K562 (cell line): Measurements from ENCODE around the gene RORB. TPM values are rescaled to one million over a fixed set of nuclear protein-coding genes. Genes with fewer than 3 reads are reported as not detected.

Experiments used
- ATAC-seq: fragments of 200-7000 bp; cut with Tn5 transposase; 3 replicates; pipeline ENCODE4 v1.9.1; 2020; ENCODE audit warnings: moderate library complexity
- BruUV-seq: library from RNA; stranded (reverse); fragments of 400-500 nt; replicated peaks from 2 replicates; lab custom pipeline; 2021; lab: Mats Ljungman, UMichigan
- CTCF ChIA-PET: fragments of 300-600 bp; formaldehyde crosslinking; extraction: SDS; loops from one replicate; lab custom pipeline; 2021; ENCODE audit warnings: low intra/inter-chr PET ratio; lab: Yijun Ruan, JAX
- POLR2A ChIA-PET: fragments of 300-600, 350-650 bp; sonication (Branson Sonifier 250); formaldehyde crosslinking; extraction: SDS; loops from one replicate; lab custom pipeline; 2021; ENCODE audit warnings: antibody characterized with exemption, inconsistent platforms; lab: Yijun Ruan, JAX
- DNase-seq, 4 experiments: peaks; one replicate each; pipeline versions ENCODE4 v3.0.0 to v3.0.0-alpha.2; 2011 to 2018; ENCODE audit warnings: low spot score in 3 of 4, mixed read lengths in 3 of 4; ENCODE audit errors: extremely low read depth in 1 of 4
- FAIRE-seq: peaks from 2 replicates; lab custom pipeline; 2011; peaks lifted over from hg19 to GRCh38; lab: Jason Lieb, UNC
- H2AFZ ChIP-seq: 2 replicates; pipeline ENCODE4 v1.6.0; 2011; ENCODE audit warnings: low read depth, low read length, control low read depth, inconsistent platforms
- H3K27ac ChIP-seq: fragments of 200-600 bp; 3 replicates; pipeline ENCODE4 v1.8.0; 2011; ENCODE audit warnings: low read depth, mild to moderate bottlenecking, control low read depth, inconsistent platforms, low read length, moderate library complexity, mixed read lengths; ENCODE audit errors: extremely low read depth
- H3K27me3 ChIP-seq, 2 experiments: fragments of 300-600 bp in 1 of 2; 2 replicates in 1 of 2; 3 replicates in 1 of 2; pipeline versions ENCODE4 v1.6.0 to v1.8.0; 2011; ENCODE audit warnings: inconsistent platforms in 2 of 2, low read length in 2 of 2, mild to moderate bottlenecking in 1 of 2, mixed read lengths in 1 of 2, moderate library complexity in 1 of 2; ENCODE audit not compliant: control insufficient read depth in 2 of 2, insufficient read depth in 2 of 2
- H3K36me3 ChIP-seq: fragments of 300-600 bp; 3 replicates; pipeline ENCODE4 v1.8.0; 2011; ENCODE audit warnings: mild to moderate bottlenecking, low read length, inconsistent platforms; ENCODE audit not compliant: control insufficient read depth, insufficient read depth
- H3K4me1 ChIP-seq, 2 experiments: fragments of 200-600 bp in 1 of 2; replicated peaks in 1 of 2; 2 replicates in 1 of 2; 3 replicates in 1 of 2; pipeline versions ENCODE4 v1.5.1 to v1.8.0; 2011; ENCODE audit warnings: inconsistent platforms in 2 of 2, low read length in 2 of 2, mild to moderate bottlenecking in 1 of 2, mixed read lengths in 1 of 2, moderate library complexity in 1 of 2; ENCODE audit not compliant: control insufficient read depth in 2 of 2, insufficient read depth in 2 of 2
- H3K4me2 ChIP-seq: 2 replicates; pipeline ENCODE4 v1.6.1; 2011; ENCODE audit warnings: low read length, control low read depth, inconsistent platforms, mixed read lengths; ENCODE audit not compliant: insufficient read depth
- H3K4me3 ChIP-seq: fragments of 200-600 bp; sonication (generic), shearing (Covaris generic); 2 replicates; pipeline ENCODE4 v1.5.1; 2016; ENCODE audit warnings: control low read depth, inconsistent platforms
- H3K79me2 ChIP-seq: fragments of 200-600 bp; 3 replicates; pipeline ENCODE4 v1.8.0; 2011; ENCODE audit warnings: low read length, inconsistent platforms; ENCODE audit not compliant: control insufficient read depth, insufficient read depth
- H3K9ac ChIP-seq, 2 experiments: 2 replicates each; pipeline versions ENCODE4 v1.6.0 to v1.6.1; 2011; ENCODE audit warnings: low read depth in 2 of 2, low read length in 2 of 2, control low read depth in 1 of 2, inconsistent platforms in 1 of 2, mild to moderate bottlenecking in 1 of 2, mixed read lengths in 1 of 2; ENCODE audit not compliant: insufficient read depth in 1 of 2
- H3K9me1 ChIP-seq: one replicate; pipeline ENCODE4 v1.6.0; 2011; ENCODE audit warnings: inconsistent platforms, mild to moderate bottlenecking, low read length, moderate library complexity; ENCODE audit not compliant: control insufficient read depth, insufficient read depth
- H3K9me3 ChIP-seq: replicated peaks from 2 replicates; pipeline ENCODE4 v1.5.1; 2011; ENCODE audit warnings: low read depth, low read length, inconsistent platforms; ENCODE audit not compliant: control insufficient read depth, insufficient read depth
- H4K20me1 ChIP-seq: replicated peaks from 2 replicates; pipeline ENCODE4 v1.6.1; 2011; ENCODE audit warnings: low read length, inconsistent platforms, mixed read lengths; ENCODE audit not compliant: control insufficient read depth, insufficient read depth
- CBX3 ChIP-seq, 2 experiments: IDR thresholded peaks; 1 replicate in 1 of 2; 2 replicates in 1 of 2; pipeline ENCODE4 v1.6.1; 2012; ENCODE audit warnings: inconsistent platforms in 2 of 2, low read length in 2 of 2, borderline replicate concordance in 1 of 2, control low read depth in 1 of 2
- FOXO4 ChIP-seq: fragments of 450-650 bp; formaldehyde crosslinking; IDR thresholded peaks from 2 replicates; pipeline ENCODE4 v1.4.0; 2020; ENCODE audit warnings: mild to moderate bottlenecking, moderate library complexity
- GATAD2B ChIP-seq: fragments of 450-650 bp; IDR thresholded peaks from 2 replicates; pipeline ENCODE4 v1.6.1; 2017; ENCODE audit warnings: mild to moderate bottlenecking, borderline replicate concordance
- HINFP ChIP-seq: fragments of 450-650 bp; conservative IDR thresholded peaks from 2 replicates; pipeline ENCODE4 v1.6.1; 2016; ENCODE audit warnings: missing genetic modification characterization, low read depth, mild to moderate bottlenecking, control low read depth, missing compliant biosample characterization
- L3MBTL2 ChIP-seq: fragments of 450-650 bp; IDR thresholded peaks from 2 replicates; pipeline ENCODE4 v1.6.1; 2016; ENCODE audit warnings: mild to moderate bottlenecking, moderate library complexity
- POLR2B ChIP-seq: fragments of 450-650 bp; IDR thresholded peaks from 2 replicates; pipeline ENCODE4 v1.6.1; 2018; ENCODE audit warnings: low read depth; ENCODE audit not compliant: partially characterized antibody
- RNF2 ChIP-seq: sonication (generic); IDR thresholded peaks from 2 replicates; pipeline ENCODE4 v1.6.1; 2016
- TAF15 ChIP-seq: fragments of 200-400 bp; formaldehyde crosslinking; IDR thresholded peaks from 2 replicates; pipeline ENCODE4 v1.6.1; 2017; ENCODE audit warnings: mild to moderate bottlenecking, low read depth, low read length, moderate library complexity
- ZNF282 ChIP-seq: sonication (generic); formaldehyde crosslinking; IDR thresholded peaks from 2 replicates; pipeline ENCODE4 v1.8.1; 2023; ENCODE audit warnings: missing genetic modification reagents
- ZNF384 ChIP-seq: IDR thresholded peaks from 2 replicates; pipeline ENCODE4 v1.6.1; 2012; ENCODE audit warnings: low read depth, low read length, improper control_type of control experiment
- WGBS: fragments of 100-300 bp; shearing (Covaris generic); methylation state at CpG from one replicate; pipeline ENCODE4 v1.1.6; 2016; ENCODE audit warnings: low coverage, mixed read lengths; ENCODE audit not compliant: insufficient coverage; ENCODE audit errors: missing lambda C conversion rate; 5-methylcytosine and 5-hydroxymethylcytosine counted together
- in situ Hi-C: fragments of 300-500 bp; cut with MboI; formaldehyde crosslinking; loops from 4 replicates; pipeline ENCODE4 v1.15.0; 2018; ENCODE audit warnings: inconsistent platforms, mixed read lengths
- intact Hi-C: fragments of 100-400 bp; cut with micrococcal nuclease; formaldehyde crosslinking; loops from 2 replicates; pipeline ENCODE4 v1.14.2; 2022
- polyA plus RNA-seq, 8 experiments: library from polyadenylated mRNA; depleted of rRNA in 4 of 8; stranded (reverse) in 5 of 8; unstranded in 3 of 8; fragments of >200 nt; fragmentation: Nextera tagmentation in 2 of 8; fragmentation: Illumina TruSeq in 1 of 8; extraction: Ambion mirVana in 2 of 8; extraction: Trizol in 1 of 8; gene quantifications; 2 replicates each; pipeline versions ENCODE4 v1.2.1 to v1.2.3, GENCODE V29; 2011 to 2014; ENCODE audit warnings: inconsistent platforms in 1 of 8, missing spikeins in 1 of 8
- total RNA-seq, 7 experiments: library from RNA; depleted of rRNA in 6 of 7; stranded (reverse); fragments of >200 nt in 6 of 7; fragmentation: Illumina TruSeq in 2 of 7; extraction: Trizol in 2 of 7; gene quantifications; 2 replicates each; pipeline versions ENCODE4 v1.2.1 to v1.2.3, GENCODE V29; 2011 to 2021; ENCODE audit warnings: low replicate concordance in 1 of 7
- TF ChIP-seq, protein P1 (sequence below): sonication (generic); formaldehyde crosslinking; IDR thresholded peaks from 2 replicates; pipeline ENCODE4 v1.8.0; 2022; ENCODE audit warnings: mild to moderate bottlenecking, missing genetic modification reagents, borderline replicate concordance
- TF ChIP-seq, protein P2 (sequence below), 2 experiments: fragments of 450-650 bp; conservative IDR thresholded peaks; 2 replicates each; pipeline ENCODE4 v1.6.1; 2017; ENCODE audit warnings: mild to moderate bottlenecking in 2 of 2, moderate library complexity in 2 of 2
- TF ChIP-seq, protein P3 (sequence below): fragments of 150-350 bp; IDR thresholded peaks from 2 replicates; pipeline ENCODE4 v1.6.1; 2014; ENCODE audit warnings: low read depth, mild to moderate bottlenecking, low read length, borderline replicate concordance

RORB gene
- total and polyA plus RNA-seq, 9 of the 15 experiments (the other 6 are each of a cell fraction or from before 2014, with no cell fraction given) = not detected

DNA sequence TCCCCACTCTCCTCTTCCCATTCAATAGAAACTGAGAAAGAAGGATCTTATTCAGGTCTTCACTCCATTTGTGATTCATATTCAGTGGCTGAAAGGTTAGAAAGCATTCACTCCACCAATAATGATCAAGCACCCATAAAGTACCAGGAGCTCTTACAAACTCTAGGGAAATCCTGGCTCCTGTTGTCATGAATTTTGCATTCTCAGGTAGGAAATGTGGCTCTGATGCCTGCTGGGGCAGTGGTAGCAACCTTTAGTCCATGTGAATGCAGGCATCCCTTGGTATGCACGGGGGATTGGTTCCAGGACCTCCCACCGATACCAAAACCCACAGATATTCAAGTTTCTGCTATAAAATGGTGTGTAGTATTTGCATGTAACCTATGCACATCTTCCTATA, 3.6 kb upstream of the RORB start:
- POLR2A ChIA-PET = no interaction called here
- Histone ChIP-seq H2AFZ (no peak overlapping the region), H3K9me3 (no peaks in the 10 kb centered on the region), H3K36me3 (no peaks in the 10 kb centered on the region), H3K4me2 (no peak overlapping the region), H3K79me2 (no peaks in the 10 kb centered on the region), H3K9me1 (no peaks in the 10 kb centered on the region), H3K27ac (no peak overlapping the region), H3K27me3 (peaks cover 0 to 13% of the 10 kb centered on the region in 2 experiments; a peak in 2 of 5 replicates), H3K9ac (no peak overlapping the region), H3K4me1 (peaks cover 0 to 12% of the 10 kb centered on the region in 2 experiments; a peak in 2 of 5 replicates), H4K20me1 (no peaks in the 10 kb centered on the region), H3K4me3 (no peak overlapping the region)
- DNase-seq (no peak), ATAC-seq (no peak), FAIRE-seq (no peak)
- CTCF ChIA-PET = no interaction called here
- intact Hi-C loops (no loop called here), in situ Hi-C loops (no loop called here)
- BruUV-seq = no TSS peak
- WGBS = 0% methylated on average over 2 of the region's 2 CpGs
- TF ChIP-seq GATAD2B (no peak), FOXO4 (CRISPR knock-in tag) (no peak), RNF2 (no peak), HINFP (no peak), ZNF384 (no peak), CBX3 (IDR thresholded peaks at IDR 0.05; ENCODE audit: borderline replicate concordance in 1 of 2, low read length in 2 of 2) (no peak), L3MBTL2 (no peak), TAF15 (no peak), POLR2B (no peak), ZNF282 (CRISPR knock-in tag) (no peak)
- TF ChIP-seq, protein P1, sequence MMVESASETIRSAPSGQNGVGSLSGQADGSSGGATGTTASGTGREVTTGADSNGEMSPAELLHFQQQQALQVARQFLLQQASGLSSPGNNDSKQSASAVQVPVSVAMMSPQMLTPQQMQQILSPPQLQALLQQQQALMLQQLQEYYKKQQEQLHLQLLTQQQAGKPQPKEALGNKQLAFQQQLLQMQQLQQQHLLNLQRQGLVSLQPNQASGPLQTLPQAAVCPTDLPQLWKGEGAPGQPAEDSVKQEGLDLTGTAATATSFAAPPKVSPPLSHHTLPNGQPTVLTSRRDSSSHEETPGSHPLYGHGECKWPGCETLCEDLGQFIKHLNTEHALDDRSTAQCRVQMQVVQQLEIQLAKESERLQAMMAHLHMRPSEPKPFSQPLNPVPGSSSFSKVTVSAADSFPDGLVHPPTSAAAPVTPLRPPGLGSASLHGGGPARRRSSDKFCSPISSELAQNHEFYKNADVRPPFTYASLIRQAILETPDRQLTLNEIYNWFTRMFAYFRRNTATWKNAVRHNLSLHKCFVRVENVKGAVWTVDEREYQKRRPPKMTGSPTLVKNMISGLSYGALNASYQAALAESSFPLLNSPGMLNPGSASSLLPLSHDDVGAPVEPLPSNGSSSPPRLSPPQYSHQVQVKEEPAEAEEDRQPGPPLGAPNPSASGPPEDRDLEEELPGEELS (CRISPR knock-in tag) = no peak
- TF ChIP-seq, protein P2, sequence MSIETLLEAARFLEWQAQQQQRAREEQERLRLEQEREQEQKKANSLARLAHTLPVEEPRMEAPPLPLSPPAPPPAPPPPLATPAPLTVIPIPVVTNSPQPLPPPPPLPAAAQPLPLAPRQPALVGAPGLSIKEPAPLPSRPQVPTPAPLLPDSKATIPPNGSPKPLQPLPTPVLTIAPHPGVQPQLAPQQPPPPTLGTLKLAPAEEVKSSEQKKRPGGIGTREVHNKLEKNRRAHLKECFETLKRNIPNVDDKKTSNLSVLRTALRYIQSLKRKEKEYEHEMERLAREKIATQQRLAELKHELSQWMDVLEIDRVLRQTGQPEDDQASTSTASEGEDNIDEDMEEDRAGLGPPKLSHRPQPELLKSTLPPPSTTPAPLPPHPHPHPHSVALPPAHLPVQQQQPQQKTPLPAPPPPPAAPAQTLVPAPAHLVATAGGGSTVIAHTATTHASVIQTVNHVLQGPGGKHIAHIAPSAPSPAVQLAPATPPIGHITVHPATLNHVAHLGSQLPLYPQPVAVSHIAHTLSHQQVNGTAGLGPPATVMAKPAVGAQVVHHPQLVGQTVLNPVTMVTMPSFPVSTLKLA (conservative IDR thresholded peaks at IDR 0.05) = no peak
- TF ChIP-seq, protein P3, sequence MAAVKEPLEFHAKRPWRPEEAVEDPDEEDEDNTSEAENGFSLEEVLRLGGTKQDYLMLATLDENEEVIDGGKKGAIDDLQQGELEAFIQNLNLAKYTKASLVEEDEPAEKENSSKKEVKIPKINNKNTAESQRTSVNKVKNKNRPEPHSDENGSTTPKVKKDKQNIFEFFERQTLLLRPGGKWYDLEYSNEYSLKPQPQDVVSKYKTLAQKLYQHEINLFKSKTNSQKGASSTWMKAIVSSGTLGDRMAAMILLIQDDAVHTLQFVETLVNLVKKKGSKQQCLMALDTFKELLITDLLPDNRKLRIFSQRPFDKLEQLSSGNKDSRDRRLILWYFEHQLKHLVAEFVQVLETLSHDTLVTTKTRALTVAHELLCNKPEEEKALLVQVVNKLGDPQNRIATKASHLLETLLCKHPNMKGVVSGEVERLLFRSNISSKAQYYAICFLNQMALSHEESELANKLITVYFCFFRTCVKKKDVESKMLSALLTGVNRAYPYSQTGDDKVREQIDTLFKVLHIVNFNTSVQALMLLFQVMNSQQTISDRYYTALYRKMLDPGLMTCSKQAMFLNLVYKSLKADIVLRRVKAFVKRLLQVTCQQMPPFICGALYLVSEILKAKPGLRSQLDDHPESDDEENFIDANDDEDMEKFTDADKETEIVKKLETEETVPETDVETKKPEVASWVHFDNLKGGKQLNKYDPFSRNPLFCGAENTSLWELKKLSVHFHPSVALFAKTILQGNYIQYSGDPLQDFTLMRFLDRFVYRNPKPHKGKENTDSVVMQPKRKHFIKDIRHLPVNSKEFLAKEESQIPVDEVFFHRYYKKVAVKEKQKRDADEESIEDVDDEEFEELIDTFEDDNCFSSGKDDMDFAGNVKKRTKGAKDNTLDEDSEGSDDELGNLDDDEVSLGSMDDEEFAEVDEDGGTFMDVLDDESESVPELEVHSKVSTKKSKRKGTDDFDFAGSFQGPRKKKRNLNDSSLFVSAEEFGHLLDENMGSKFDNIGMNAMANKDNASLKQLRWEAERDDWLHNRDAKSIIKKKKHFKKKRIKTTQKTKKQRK = no peak
